MG63 (cell line): ENCODE measurements around the gene ZNF423. TPM values are rescaled to one million over a fixed set of nuclear protein-coding genes. Genes with fewer than 3 reads are reported as not detected.
"Not testable (repeated sequence)": the region's sequence is repeated elsewhere in the genome, so short reads cannot be mapped to it uniquely, and the experiment has no call there.

Experiments used
- DNase-seq: peaks from one replicate; pipeline ENCODE4 v3.0.0-alpha.2; 2020
- H3K27me3 ChIP-seq: fragments of 250-450 bp; sonication (Bioruptor Pico); 2 replicates; pipeline ENCODE4 v1.5.1; 2020; ENCODE audit warnings: mild to moderate bottlenecking, moderate library complexity
- H3K36me3 ChIP-seq: fragments of 250-450 bp; sonication (Bioruptor Pico); 2 replicates; pipeline ENCODE4 v1.5.1; 2020; ENCODE audit warnings: mild to moderate bottlenecking, moderate library complexity
- H3K4me3 ChIP-seq: fragments of 250-450 bp; sonication (Bioruptor Pico); 2 replicates; pipeline ENCODE4 v1.5.1; 2020; ENCODE audit warnings: mild to moderate bottlenecking, moderate library complexity
- H3K9me3 ChIP-seq: fragments of 250-450 bp; sonication (Bioruptor Pico); 2 replicates; pipeline ENCODE4 v1.5.1; 2020; ENCODE audit warnings: mild to moderate bottlenecking, moderate library complexity
- total RNA-seq: library from RNA; depleted of rRNA; stranded (reverse); fragments of >200 nt; shearing (Covaris generic); gene quantifications from 2 replicates; pipeline ENCODE4 v1.2.3, GENCODE V29; 2014; ENCODE audit warnings: low replicate concordance; rRNA removed

The ZNF423 gene
- 0.07 TPM in 1 of 2 replicates, not detected in the other for total RNA-seq

- DNase-seq, result no peak
- Histone ChIP-seq H3K27me3 (peaks cover 18% of the 10 kb centered on the region), H3K9me3 (no peaks in the 10 kb centered on the region), H3K4me3 (peak within 1 kb of the TSS; percentile 44), H3K36me3 (no peaks in the 10 kb centered on the region)
Observed at GRCh38 chr16:49855822-49856671, at the start of gene ZNF423. TSS of gene ZNF423 (minus strand) at chr16:49856112. CDS start at chr16:49855774, 338 bp downstream.

- Histone ChIP-seq H3K4me3 (no peak overlapping the region), H3K9me3 (no peaks in the 10 kb centered on the region), H3K36me3 (no peaks in the 10 kb centered on the region), H3K27me3 (no peaks in the 10 kb centered on the region)
- no peak for DNase-seq
Observed at GRCh38 chr16:49904348-49905062, 48.6 kb upstream of the ZNF423 start.

GRCh38 chr16:49902908-49903307 lies 47.0 kb upstream of the ZNF423 start:
- DNase-seq, result no peak
- no peaks in the 10 kb centered on the region for H3K9me3 ChIP-seq
- no peaks in the 10 kb centered on the region for H3K36me3 ChIP-seq
- no peaks in the 10 kb centered on the region for H3K27me3 ChIP-seq
- H3K4me3 ChIP-seq, result no peak overlapping the region

- Histone ChIP-seq H3K4me3 (no peak overlapping the region), H3K27me3 (no peaks in the 10 kb centered on the region), H3K36me3 (no peaks in the 10 kb centered on the region), H3K9me3 (no peaks in the 10 kb centered on the region)
- DNase-seq, result no peak
Observed at GRCh38 chr16:49901711-49902110, 45.8 kb upstream of the ZNF423 start.

GRCh38 chr16:49900875-49901274 lies 45.0 kb upstream of the ZNF423 start:
- no peaks in the 10 kb centered on the region for H3K27me3 ChIP-seq
- DNase-seq, result no peak
- H3K9me3 ChIP-seq, result no peaks in the 10 kb centered on the region
- no peaks in the 10 kb centered on the region for H3K36me3 ChIP-seq
- no peak overlapping the region for H3K4me3 ChIP-seq

- Histone ChIP-seq H3K4me3 (no peak overlapping the region), H3K27me3 (no peaks in the 10 kb centered on the region), H3K9me3 (no peaks in the 10 kb centered on the region), H3K36me3 (no peaks in the 10 kb centered on the region)
- no peak for DNase-seq
Observed at GRCh38 chr16:49899991-49900695, 44.2 kb upstream of the ZNF423 start.

GRCh38 chr16:49896447-49896964 lies 40.6 kb upstream of the ZNF423 start:
- Histone ChIP-seq H3K27me3 (no peaks in the 10 kb centered on the region), H3K4me3 (no peak overlapping the region), H3K9me3 (no peaks in the 10 kb centered on the region), H3K36me3 (no peaks in the 10 kb centered on the region)
- DNase-seq, result no peak

GRCh38 chr16:49890876-49891275 lies 35.0 kb upstream of the ZNF423 start:
- H3K36me3 ChIP-seq, result no peaks in the 10 kb centered on the region
- no peaks in the 10 kb centered on the region for H3K9me3 ChIP-seq
- H3K4me3 ChIP-seq, result no peak overlapping the region
- no peaks in the 10 kb centered on the region for H3K27me3 ChIP-seq
- DNase-seq, result no peak

- Histone ChIP-seq H3K9me3 (no peaks in the 10 kb centered on the region), H3K27me3 (no peaks in the 10 kb centered on the region), H3K4me3 (no peak overlapping the region), H3K36me3 (no peaks in the 10 kb centered on the region)
- DNase-seq, result no peak
Observed at GRCh38 chr16:49889725-49890397, 33.9 kb upstream of the ZNF423 start.

GRCh38 chr16:49886554-49887094 lies 30.7 kb upstream of the ZNF423 start:
- no peak for DNase-seq
- no peaks in the 10 kb centered on the region for H3K9me3 ChIP-seq
- H3K36me3 ChIP-seq, result no peaks in the 10 kb centered on the region
- H3K4me3 ChIP-seq, result no peak overlapping the region
- H3K27me3 ChIP-seq, result no peaks in the 10 kb centered on the region

- DNase-seq, result no peak
- no peaks in the 10 kb centered on the region for H3K36me3 ChIP-seq
- no peaks in the 10 kb centered on the region for H3K27me3 ChIP-seq
- no peak overlapping the region for H3K4me3 ChIP-seq
- H3K9me3 ChIP-seq, result no peaks in the 10 kb centered on the region
Observed at GRCh38 chr16:49884033-49885015, 28.4 kb upstream of the ZNF423 start.

GRCh38 chr16:49883076-49884014 lies 27.4 kb upstream of the ZNF423 start:
- no peaks in the 10 kb centered on the region for H3K36me3 ChIP-seq
- no peaks in the 10 kb centered on the region for H3K9me3 ChIP-seq
- H3K4me3 ChIP-seq, result no peak overlapping the region
- no peak for DNase-seq
- no peaks in the 10 kb centered on the region for H3K27me3 ChIP-seq

- no peaks in the 10 kb centered on the region for H3K36me3 ChIP-seq
- H3K9me3 ChIP-seq, result no peaks in the 10 kb centered on the region
- no peaks in the 10 kb centered on the region for H3K27me3 ChIP-seq
- H3K4me3 ChIP-seq, result no peak overlapping the region
- DNase-seq, result no peak
Observed at GRCh38 chr16:49881890-49882289, 26.0 kb upstream of the ZNF423 start.

- H3K27me3 ChIP-seq, H3K36me3 ChIP-seq, H3K9me3 ChIP-seq, H3K4me3 ChIP-seq, DNase-seq: not testable (repeated sequence)
Observed at GRCh38 chr16:49878540-49878939, 22.6 kb upstream of the ZNF423 start.
